HepG2 (cell line): ENCODE measurements around the gene SIRPA. TPM values are rescaled to one million over a fixed set of nuclear protein-coding genes. Genes with fewer than 3 reads are reported as not detected.

Experiments
- ATAC-seq: fragments of 200-7000 bp; cut with Tn5 transposase; 3 replicates; pipeline ENCODE4 v1.9.1; 2020; ENCODE audit warnings: mild to moderate bottlenecking, moderate library complexity
- BruUV-seq: library from RNA; stranded (reverse); fragments of 400-500 nt; replicated peaks from 2 replicates; lab custom pipeline; 2021; lab: Mats Ljungman, UMichigan
- CTCF ChIA-PET: fragments of 300-600 bp; formaldehyde crosslinking; extraction: SDS; loops from one replicate; lab custom pipeline; 2021; ENCODE audit warnings: low total read pairs, inconsistent platforms, low intra/inter-chr PET ratio; lab: Yijun Ruan, JAX
- POLR2A ChIA-PET: fragments of 350-600 bp; sonication (Branson Sonifier 250); formaldehyde crosslinking; loops from one replicate; lab custom pipeline; 2020; ENCODE audit warnings: antibody characterized with exemption, inconsistent platforms; lab: Yijun Ruan, JAX
- DNase-seq: peaks from one replicate; pipeline ENCODE4 v3.0.0-alpha.2; 2015; ENCODE audit warnings: low spot score
- FAIRE-seq: peaks from 3 replicates; lab custom pipeline; 2011; peaks lifted over from hg19 to GRCh38; lab: Jason Lieb, UNC
- H2AFZ ChIP-seq: one replicate; pipeline ENCODE4 v1.6.1; 2011; ENCODE audit warnings: low read length, inconsistent platforms
- H3K27ac ChIP-seq: fragments of 300-600 bp; 3 replicates; pipeline ENCODE4 v1.8.0; 2011; ENCODE audit warnings: mixed run types, mild to moderate bottlenecking, mixed read lengths, low read length, inconsistent platforms; ENCODE audit not compliant: insufficient read depth; ENCODE audit errors: extremely low read length
- H3K27me3 ChIP-seq, 2 experiments: fragments of 200-600 bp in 1 of 2; 2 replicates in 1 of 2; 3 replicates in 1 of 2; pipeline versions ENCODE4 v1.6.0 to v1.8.0; 2011; ENCODE audit warnings: low read length in 2 of 2, mild to moderate bottlenecking in 2 of 2, moderate library complexity in 2 of 2, inconsistent platforms in 1 of 2; ENCODE audit not compliant: insufficient read depth in 2 of 2, control insufficient read depth in 1 of 2
- H3K36me3 ChIP-seq, 2 experiments: fragments of 200-600 bp in 1 of 2; replicated peaks in 1 of 2; 2 replicates in 1 of 2; 3 replicates in 1 of 2; pipeline versions ENCODE4 v1.5.1 to v1.8.0; 2011; ENCODE audit warnings: low read length in 2 of 2, inconsistent platforms in 1 of 2; ENCODE audit not compliant: insufficient read depth in 2 of 2, control insufficient read depth in 1 of 2
- H3K4me1 ChIP-seq: 2 replicates; pipeline ENCODE4 v1.5.1; 2012; ENCODE audit warnings: low read length, inconsistent platforms; ENCODE audit not compliant: insufficient read depth
- H3K4me2 ChIP-seq: 2 replicates; pipeline ENCODE4 v1.6.0; 2011; ENCODE audit warnings: low read depth, low read length, inconsistent platforms
- H3K4me3 ChIP-seq, 3 experiments: fragments of 200-600 bp in 1 of 3; sonication (generic), shearing (Covaris generic) in 1 of 3; replicated peaks in 1 of 3; 2 replicates each; pipeline ENCODE4 v1.5.1; 2011 to 2016; ENCODE audit warnings: low read length in 3 of 3, inconsistent platforms in 2 of 3, low read depth in 2 of 3, mild to moderate bottlenecking in 2 of 3, control low read depth in 1 of 3, mixed read lengths in 1 of 3; ENCODE audit not compliant: insufficient read depth in 1 of 3
- H3K79me2 ChIP-seq: one replicate; pipeline ENCODE4 v1.6.1; 2011; ENCODE audit warnings: low read length, inconsistent platforms; ENCODE audit not compliant: insufficient read depth
- H3K9ac ChIP-seq: 2 replicates; pipeline ENCODE4 v1.6.0; 2011; ENCODE audit warnings: mild to moderate bottlenecking, low read depth, low read length, inconsistent platforms; ENCODE audit not compliant: insufficient read depth
- H3K9me3 ChIP-seq: 2 replicates; pipeline ENCODE4 v1.5.1; 2012; ENCODE audit warnings: mild to moderate bottlenecking, low read length
- H4K20me1 ChIP-seq: 2 replicates; pipeline ENCODE4 v1.6.0; 2011; ENCODE audit warnings: inconsistent platforms, mild to moderate bottlenecking, low read length, moderate library complexity; ENCODE audit not compliant: insufficient read depth
- ASH2L ChIP-seq: fragments of 300-600, 200-600 bp; sonication (generic); IDR thresholded peaks from 2 replicates; pipeline ENCODE4 v1.7.0; 2017; ENCODE audit warnings: low read depth, mild to moderate bottlenecking, moderate library complexity, mixed read lengths, low read length; ENCODE audit not compliant: insufficient read length
- JUN ChIP-seq: sonication (generic); formaldehyde crosslinking; IDR thresholded peaks from 2 replicates; pipeline ENCODE4 v1.4.0; 2020; ENCODE audit warnings: mild to moderate bottlenecking, missing genetic modification reagents
- KAT7 ChIP-seq: IDR thresholded peaks from 2 replicates; pipeline ENCODE4 v1.6.1; 2018; ENCODE audit warnings: borderline replicate concordance, missing compliant biosample characterization
- MEIS1 ChIP-seq: sonication (generic); formaldehyde crosslinking; IDR thresholded peaks from 2 replicates; pipeline ENCODE4 v1.9.0; 2021; ENCODE audit warnings: mild to moderate bottlenecking, missing genetic modification reagents, moderate library complexity, borderline replicate concordance
- SMAD1 ChIP-seq: sonication (generic); formaldehyde crosslinking; IDR thresholded peaks from 2 replicates; pipeline ENCODE4 v1.4.0; 2020; ENCODE audit warnings: missing genetic modification reagents, low read depth, mild to moderate bottlenecking, borderline replicate concordance
- SOX13 ChIP-seq, 3 experiments: fragments of 450-650 bp in 1 of 3; sonication (generic) in 1 of 3; formaldehyde crosslinking in 1 of 3; IDR thresholded peaks in 2 of 3; conservative IDR thresholded peaks in 1 of 3; 2 replicates each; pipeline versions ENCODE4 v1.5.0 to v1.6.1; 2016 to 2020; ENCODE audit warnings: antibody characterized with exemption in 1 of 3, mild to moderate bottlenecking in 1 of 3, missing compliant biosample characterization in 1 of 3, missing genetic modification reagents in 1 of 3, moderate library complexity in 1 of 3
- ZNF101 ChIP-seq: sonication (generic); formaldehyde crosslinking; IDR thresholded peaks from 2 replicates; pipeline ENCODE4 v1.4.0; 2020; ENCODE audit warnings: mild to moderate bottlenecking, low read depth, missing genetic modification reagents, borderline replicate concordance
- ZNF12 ChIP-seq: sonication (generic); formaldehyde crosslinking; IDR thresholded peaks from 2 replicates; pipeline ENCODE4 v1.5.0; 2020; ENCODE audit warnings: missing genetic modification reagents
- ZNF225 ChIP-seq: sonication (generic); formaldehyde crosslinking; IDR thresholded peaks from 2 replicates; pipeline ENCODE4 v1.4.0; 2020; ENCODE audit warnings: mild to moderate bottlenecking, missing genetic modification reagents
- ZNF484 ChIP-seq: sonication (generic); formaldehyde crosslinking; IDR thresholded peaks from 2 replicates; pipeline ENCODE4 v1.5.1; 2020; ENCODE audit warnings: mild to moderate bottlenecking, low read depth, missing genetic modification reagents, borderline replicate concordance
- ZNF768 ChIP-seq: sonication (generic); formaldehyde crosslinking; IDR thresholded peaks from 2 replicates; pipeline ENCODE4 v1.4.0; 2020; ENCODE audit warnings: missing genetic modification reagents
- ZNF816 ChIP-seq: sonication (generic); formaldehyde crosslinking; IDR thresholded peaks from 2 replicates; pipeline ENCODE4 v1.8.0; 2022; ENCODE audit warnings: missing genetic modification reagents, mild to moderate bottlenecking, borderline replicate concordance
- ZSCAN29 ChIP-seq: sonication (generic); formaldehyde crosslinking; conservative IDR thresholded peaks from 2 replicates; pipeline ENCODE4 v1.4.0; 2020; ENCODE audit warnings: mild to moderate bottlenecking, missing genetic modification reagents
- WGBS: methylation state at CpG from one replicate; pipeline ENCODE4 v1.1.6; 2017; ENCODE audit warnings: low lambda C conversion rate; 5-methylcytosine and 5-hydroxymethylcytosine counted together
- in situ Hi-C: cut with HindIII; loops from 2 replicates; pipeline ENCODE4 v1.10.0; 2017; ENCODE audit warnings: low pct_unique_long_range_greater_than_20kb; ENCODE audit not compliant: extremely low pct_ligation_motif_present
- intact Hi-C: fragments of 100-400 bp; cut with micrococcal nuclease; formaldehyde crosslinking; loops from one replicate; pipeline ENCODE4 v1.10.0; 2022; ENCODE audit not compliant: unreplicated experiment
- polyA plus RNA-seq, 8 experiments: library from polyadenylated mRNA; depleted of rRNA in 3 of 8; stranded (reverse) in 7 of 8; unstranded in 1 of 8; fragments of >200 nt; fragmentation: Illumina TruSeq in 4 of 8; extraction: Trizol in 4 of 8; gene quantifications; 2 replicates each; pipeline versions ENCODE4 v1.2.1 to v1.2.3, GENCODE V29; 2011 to 2016; ENCODE audit warnings: low read depth in 4 of 8, missing spikeins in 1 of 8, mixed read lengths in 1 of 8; ENCODE audit not compliant: insufficient read depth in 1 of 8
- total RNA-seq, 5 experiments: library from RNA; depleted of rRNA; stranded (reverse); fragments of >200 nt; fragmentation: Illumina TruSeq; extraction: Trizol; gene quantifications; 2 replicates each; pipeline ENCODE4 v1.2.3, GENCODE V29; 2016; ENCODE audit warnings: low read depth in 1 of 5
- TF ChIP-seq, protein P1 (sequence below): sonication (generic); formaldehyde crosslinking; IDR thresholded peaks from 2 replicates; pipeline ENCODE4 v1.4.0; 2020; ENCODE audit warnings: missing genetic modification reagents, borderline replicate concordance
- TF ChIP-seq, protein P2 (sequence below): sonication (generic); formaldehyde crosslinking; IDR thresholded peaks from 2 replicates; pipeline ENCODE4 v1.8.0; 2022; ENCODE audit warnings: missing genetic modification reagents, low read depth, mild to moderate bottlenecking, borderline replicate concordance
- TF ChIP-seq, protein P3 (sequence below): sonication (generic); formaldehyde crosslinking; IDR thresholded peaks from 2 replicates; pipeline ENCODE4 v1.5.1; 2020; ENCODE audit warnings: missing genetic modification reagents, mild to moderate bottlenecking, borderline replicate concordance

The SIRPA gene
- total and polyA plus RNA-seq, 2 of the 13 experiments (the other 11 are each of a cell fraction or from before 2014, with no cell fraction given) = 7.2 to 17.6 TPM

DNA sequence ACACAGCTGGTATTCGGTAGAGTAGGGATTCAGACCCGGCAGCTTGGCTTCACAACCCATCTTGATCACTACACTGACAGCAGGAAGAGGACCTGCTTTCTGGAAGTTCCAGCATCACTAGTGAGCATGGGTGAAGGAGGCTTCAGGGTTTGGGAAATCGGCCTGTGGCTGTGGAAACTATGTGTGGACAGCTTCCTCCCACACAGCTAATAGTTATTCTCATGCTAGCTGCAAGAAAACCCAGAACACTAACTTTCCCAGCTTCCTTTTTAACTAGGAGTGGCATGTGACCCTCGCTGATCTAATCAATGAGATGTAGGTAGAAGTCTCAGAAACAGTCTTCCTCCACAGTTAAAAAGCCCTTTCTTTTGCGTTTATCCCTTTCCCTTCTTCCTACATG lies 36.3 kb upstream of the SIRPA start (continued):
- TF ChIP-seq SOX13 (IDR thresholded peaks at IDR 0.05) = no peak
- no peak for TF ChIP-seq SOX13 (CRISPR knock-in tag; conservative IDR thresholded peaks at IDR 0.05 in 1 of 2, IDR thresholded peaks at IDR 0.05 in 1 of 2)
- TF ChIP-seq, protein P1, sequence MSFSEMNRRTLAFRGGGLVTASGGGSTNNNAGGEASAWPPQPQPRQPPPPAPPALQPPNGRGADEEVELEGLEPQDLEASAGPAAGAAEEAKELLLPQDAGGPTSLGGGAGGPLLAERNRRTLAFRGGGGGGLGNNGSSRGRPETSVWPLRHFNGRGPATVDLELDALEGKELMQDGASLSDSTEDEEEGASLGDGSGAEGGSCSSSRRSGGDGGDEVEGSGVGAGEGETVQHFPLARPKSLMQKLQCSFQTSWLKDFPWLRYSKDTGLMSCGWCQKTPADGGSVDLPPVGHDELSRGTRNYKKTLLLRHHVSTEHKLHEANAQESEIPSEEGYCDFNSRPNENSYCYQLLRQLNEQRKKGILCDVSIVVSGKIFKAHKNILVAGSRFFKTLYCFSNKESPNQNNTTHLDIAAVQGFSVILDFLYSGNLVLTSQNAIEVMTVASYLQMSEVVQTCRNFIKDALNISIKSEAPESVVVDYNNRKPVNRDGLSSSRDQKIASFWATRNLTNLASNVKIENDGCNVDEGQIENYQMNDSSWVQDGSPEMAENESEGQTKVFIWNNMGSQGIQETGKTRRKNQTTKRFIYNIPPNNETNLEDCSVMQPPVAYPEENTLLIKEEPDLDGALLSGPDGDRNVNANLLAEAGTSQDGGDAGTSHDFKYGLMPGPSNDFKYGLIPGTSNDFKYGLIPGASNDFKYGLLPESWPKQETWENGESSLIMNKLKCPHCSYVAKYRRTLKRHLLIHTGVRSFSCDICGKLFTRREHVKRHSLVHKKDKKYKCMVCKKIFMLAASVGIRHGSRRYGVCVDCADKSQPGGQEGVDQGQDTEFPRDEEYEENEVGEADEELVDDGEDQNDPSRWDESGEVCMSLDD (CRISPR knock-in tag) = no peak
- no peak for TF ChIP-seq ZSCAN29 (CRISPR knock-in tag)
- TF ChIP-seq ASH2L = no peak
- no peak for TF ChIP-seq ZNF101
- no peak for TF ChIP-seq ZNF484 (CRISPR knock-in tag)
- TF ChIP-seq KAT7 (CRISPR knock-in tag) = no peak
- TF ChIP-seq, all 625 proteins: peak for 0

DNA sequence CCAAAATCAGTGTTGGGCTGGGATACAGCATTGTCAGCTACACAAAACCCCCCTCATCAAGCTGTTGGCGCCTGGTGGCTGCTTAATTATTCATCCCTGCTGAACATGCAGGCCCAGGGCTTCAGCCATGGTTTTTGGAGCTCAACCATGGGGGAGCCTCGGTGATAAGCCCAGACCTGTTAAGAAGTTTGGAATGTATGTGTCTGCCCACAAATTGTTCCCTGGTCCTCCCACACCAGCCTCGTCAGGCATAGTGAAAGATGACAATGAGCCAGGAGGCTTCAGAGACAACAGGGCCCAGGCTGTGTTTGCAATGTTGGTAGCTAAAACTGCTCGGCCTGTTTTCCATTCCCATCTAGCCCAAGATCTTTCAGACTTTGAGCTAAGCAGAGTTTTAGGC lies 34.8 kb upstream of the SIRPA start:
- in situ Hi-C loops (no loop called here), intact Hi-C loops (no loop called here)
- no TSS peak for BruUV-seq
- CTCF ChIA-PET = no interaction called here
- no peak overlapping the region for H2AFZ ChIP-seq
- no peaks in the 10 kb centered on the region for H3K79me2 ChIP-seq
- H3K4me3 ChIP-seq = no peak overlapping the region
- POLR2A ChIA-PET = no interaction called here
- peak overlapping the region; percentile 16 for H3K4me2 ChIP-seq
- H3K9ac ChIP-seq = no peak overlapping the region
- ATAC-seq (no peak), FAIRE-seq (peak; percentile 83), DNase-seq (no peak)
- H3K9me3 ChIP-seq = no peaks in the 10 kb centered on the region
- no peaks in the 10 kb centered on the region for H3K36me3 ChIP-seq
- H3K4me1 ChIP-seq = peaks cover 40% of the 10 kb centered on the region
- H3K27ac ChIP-seq = no peak overlapping the region
- H4K20me1 ChIP-seq = no peaks in the 10 kb centered on the region
- 22% methylated on average over 4 of the region's 4 CpGs for WGBS
- TF ChIP-seq JUN (CRISPR knock-in tag) = no peak
- TF ChIP-seq, protein P2, sequence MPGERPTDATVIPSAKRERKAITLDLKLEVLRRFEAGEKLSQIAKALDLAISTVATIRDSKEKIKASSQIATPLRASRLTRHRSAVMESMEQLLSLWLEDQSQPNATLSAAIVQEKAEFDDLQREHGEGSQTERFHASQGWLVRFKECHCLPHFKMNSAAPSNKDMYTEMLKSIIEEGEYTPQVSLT (CRISPR knock-in tag) = no peak
- no peak for TF ChIP-seq MEIS1 (CRISPR knock-in tag)
- TF ChIP-seq ZNF768 (CRISPR knock-in tag) = no peak
- TF ChIP-seq ZNF816 (CRISPR knock-in tag) = no peak
- no peak for TF ChIP-seq ZNF225 (CRISPR knock-in tag)
- TF ChIP-seq, protein P3, sequence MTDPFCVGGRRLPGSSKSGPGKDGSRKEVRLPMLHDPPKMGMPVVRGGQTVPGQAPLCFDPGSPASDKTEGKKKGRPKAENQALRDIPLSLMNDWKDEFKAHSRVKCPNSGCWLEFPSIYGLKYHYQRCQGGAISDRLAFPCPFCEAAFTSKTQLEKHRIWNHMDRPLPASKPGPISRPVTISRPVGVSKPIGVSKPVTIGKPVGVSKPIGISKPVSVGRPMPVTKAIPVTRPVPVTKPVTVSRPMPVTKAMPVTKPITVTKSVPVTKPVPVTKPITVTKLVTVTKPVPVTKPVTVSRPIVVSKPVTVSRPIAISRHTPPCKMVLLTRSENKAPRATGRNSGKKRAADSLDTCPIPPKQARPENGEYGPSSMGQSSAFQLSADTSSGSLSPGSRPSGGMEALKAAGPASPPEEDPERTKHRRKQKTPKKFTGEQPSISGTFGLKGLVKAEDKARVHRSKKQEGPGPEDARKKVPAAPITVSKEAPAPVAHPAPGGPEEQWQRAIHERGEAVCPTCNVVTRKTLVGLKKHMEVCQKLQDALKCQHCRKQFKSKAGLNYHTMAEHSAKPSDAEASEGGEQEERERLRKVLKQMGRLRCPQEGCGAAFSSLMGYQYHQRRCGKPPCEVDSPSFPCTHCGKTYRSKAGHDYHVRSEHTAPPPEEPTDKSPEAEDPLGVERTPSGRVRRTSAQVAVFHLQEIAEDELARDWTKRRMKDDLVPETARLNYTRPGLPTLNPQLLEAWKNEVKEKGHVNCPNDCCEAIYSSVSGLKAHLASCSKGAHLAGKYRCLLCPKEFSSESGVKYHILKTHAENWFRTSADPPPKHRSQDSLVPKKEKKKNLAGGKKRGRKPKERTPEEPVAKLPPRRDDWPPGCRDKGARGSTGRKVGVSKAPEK (CRISPR knock-in tag) = no peak
- TF ChIP-seq SMAD1 = no peak
- TF ChIP-seq ZNF12 = peak; percentile 46; the same call in 1 of the 2 replicates
- H3K27me3 ChIP-seq = no peaks in the 10 kb centered on the region
